Measurements from ENCODE around the gene IL10RA. TPM values are rescaled to one million over a fixed set of nuclear protein-coding genes. Genes with fewer than 3 reads are reported as not detected.
A peak's percentile ranks its signal among the peaks of the same experiment; 100 is the strongest.

IL10RA gene
- polyA plus RNA-seq, 3 donors, result 152 to 413 (median 226) TPM

GRCh38 chr11:117958949-117959348 is 27.2 kb upstream of the IL10RA start:
- H3K4me2 ChIP-seq (replicated peaks; ENCODE audit: extremely low read depth, low read length, poor library complexity, severe bottlenecking), result no peak overlapping the region
- DNase-seq, result no peak
- H3K4me3 ChIP-seq (replicated peaks in 1 of 3; ENCODE audit: low read depth in 2 of 3, low read length in 3 of 3), result peak overlapping the region in 1 of 3 experiments; percentile 7
- Mint-ChIP-seq H3K4me1 (peaks cover 24% of the 10 kb centered on the region), H3K36me3 (peaks cover 22 to 25% of the 10 kb centered on the region in 2 donors), H3K27ac (peak overlapping the region in 4 of 7 donors; percentile 9 to 87 (median 42)), H3K4me3 (no peak overlapping the region), H3K9me3 (peaks cover 18 to 26% (median 21%) of the 10 kb centered on the region in 7 donors), H3K27me3 (ENCODE audit: low read depth in 3 of 3) (no peaks in the 10 kb centered on the region)
- H3K4me1 ChIP-seq (ENCODE audit: control insufficient read depth in 1 of 2, insufficient read depth in 2 of 2, low read length in 2 of 2), result peaks cover 18 to 25% of the 10 kb centered on the region in 2 donors
- no peak for TF ChIP-seq CTCF (IDR thresholded peaks at IDR 0.05)
- peaks cover 6 to 19% of the 10 kb centered on the region in 2 donors for H3K9me3 ChIP-seq (replicated peaks in 1 of 2; ENCODE audit: control insufficient read depth in 1 of 2, insufficient read depth in 1 of 2, low read length in 2 of 2)
- intact Hi-C loops (cut with micrococcal nuclease), result loop anchor here in 1 of 2 donors (10.0 kb wide), 1 partner anchor 534 kb away; no protein-coding TSS in a partner anchor
- H3K9ac ChIP-seq (ENCODE audit: insufficient read depth, low read length, poor library complexity, severe bottlenecking), result no peak overlapping the region
- H3K27ac ChIP-seq (ENCODE audit: low read depth in 1 of 2, low read length in 2 of 2), result peak overlapping the region in 1 of 2 donors; percentile 33
- no peak overlapping the region for H2AFZ ChIP-seq (ENCODE audit: insufficient read depth, low read depth, low read length, poor library complexity, severe bottlenecking)
- no peaks in the 10 kb centered on the region for H3K27me3 ChIP-seq (ENCODE audit: control insufficient read depth in 2 of 2, insufficient read depth in 2 of 2, low read length in 2 of 2)
- WGBS (ENCODE audit: insufficient coverage), result no CpG with 5 or more reads among the region's 1 CpG
- no peaks in the 10 kb centered on the region for H3K79me2 ChIP-seq (ENCODE audit: insufficient read depth, low read length)
- H4K20me1 ChIP-seq (ENCODE audit: insufficient read depth, low read length), result no peaks in the 10 kb centered on the region
- H3K36me3 ChIP-seq (replicated peaks in 1 of 2; ENCODE audit: control insufficient read depth in 1 of 2, insufficient read depth in 2 of 2, low read length in 2 of 2), result no peaks in the 10 kb centered on the region

- H3K4me3 ChIP-seq (replicated peaks in 1 of 3; ENCODE audit: low read depth in 2 of 3, low read length in 3 of 3), result peak overlapping the region in 1 of 3 experiments; percentile 53
- H3K36me3 ChIP-seq (replicated peaks in 1 of 2; ENCODE audit: control insufficient read depth in 1 of 2, insufficient read depth in 2 of 2, low read length in 2 of 2), result no peaks in the 10 kb centered on the region
- 83% methylated on average over 1 of the region's 1 CpG for WGBS (ENCODE audit: insufficient coverage)
- peak overlapping the region; percentile 22 for H2AFZ ChIP-seq (ENCODE audit: insufficient read depth, low read depth, low read length, poor library complexity, severe bottlenecking)
- H3K27ac ChIP-seq (ENCODE audit: low read depth in 1 of 2, low read length in 2 of 2), result peak overlapping the region; percentile 43 to 87
- H3K4me1 ChIP-seq (ENCODE audit: control insufficient read depth in 1 of 2, insufficient read depth in 2 of 2, low read length in 2 of 2), result peaks cover 18 to 25% of the 10 kb centered on the region in 2 donors
- H4K20me1 ChIP-seq (ENCODE audit: insufficient read depth, low read length), result no peaks in the 10 kb centered on the region
- Mint-ChIP-seq H3K27me3 (ENCODE audit: low read depth in 3 of 3) (peaks cover 0 to 2% (median 0%) of the 10 kb centered on the region in 3 donors), H3K4me3 (peak overlapping the region; percentile 2 to 3), H3K36me3 (peaks cover 22 to 25% of the 10 kb centered on the region in 2 donors), H3K4me1 (peaks cover 20% of the 10 kb centered on the region), H3K27ac (peak overlapping the region; percentile 87 to 97 (median 94)), H3K9me3 (peaks cover 18 to 26% (median 21%) of the 10 kb centered on the region in 7 donors)
- no peak for TF ChIP-seq CTCF (IDR thresholded peaks at IDR 0.05)
- intact Hi-C loops (cut with micrococcal nuclease), result loop anchor here in 1 of 2 donors (10.0 kb wide), 1 partner anchor 535 kb away; no protein-coding TSS in a partner anchor
- H3K27me3 ChIP-seq (ENCODE audit: control insufficient read depth in 2 of 2, insufficient read depth in 2 of 2, low read length in 2 of 2), result no peaks in the 10 kb centered on the region
- DNase-seq, result peak in 2 of 3 donors; percentile 49 to 60
- H3K79me2 ChIP-seq (ENCODE audit: insufficient read depth, low read length), result no peaks in the 10 kb centered on the region
- peaks cover 6 to 19% of the 10 kb centered on the region in 2 donors for H3K9me3 ChIP-seq (replicated peaks in 1 of 2; ENCODE audit: control insufficient read depth in 1 of 2, insufficient read depth in 1 of 2, low read length in 2 of 2)
- peak overlapping the region; percentile 45 for H3K4me2 ChIP-seq (replicated peaks; ENCODE audit: extremely low read depth, low read length, poor library complexity, severe bottlenecking)
- no peak overlapping the region for H3K9ac ChIP-seq (ENCODE audit: insufficient read depth, low read length, poor library complexity, severe bottlenecking)
Observed at GRCh38 chr11:117959438-117960149, 26.6 kb upstream of the IL10RA start.
